ENCODE measurements around the gene DYNC2H1. TPM values are rescaled to one million over a fixed set of nuclear protein-coding genes. Genes with fewer than 3 reads are reported as not detected.

DYNC2H1 gene
- total RNA-seq, 6 experiments from 2014 or later = 10.9 to 14.0 (median 12.3) TPM

DNA sequence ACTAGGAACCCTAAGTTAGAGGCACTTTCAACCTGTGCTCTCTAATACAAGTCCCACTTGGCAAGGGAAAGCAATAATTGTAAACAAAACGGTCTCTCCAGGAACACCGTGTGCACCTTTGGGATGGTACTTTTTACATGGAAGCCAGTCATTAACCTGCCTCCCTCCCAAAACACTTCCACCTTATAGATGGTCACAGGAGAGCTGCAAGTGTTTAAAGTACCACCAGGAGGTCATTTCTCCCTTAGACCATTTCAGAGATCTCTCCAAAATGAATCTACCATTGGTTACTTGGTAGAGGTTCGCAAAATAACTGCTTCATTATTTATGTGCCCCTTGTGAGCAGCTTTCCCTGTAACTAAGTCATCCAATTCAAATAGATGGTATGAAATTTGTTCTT is 375.3 kb downstream of the DYNC2H1 start:
- peaks cover 3% of the 10 kb centered on the region; the same call in 1 of the 2 replicates for H3K27me3 Mint-ChIP-seq (ENCODE audit: insufficient read depth)

GRCh38 chr11:103486604-103487003 is 377.4 kb downstream of the DYNC2H1 start:
- no peak overlapping the region for H3K27ac Mint-ChIP-seq
- H3K9me3 Mint-ChIP-seq = peaks cover 9% of the 10 kb centered on the region
- peaks cover 38% of the 10 kb centered on the region for H3K4me1 Mint-ChIP-seq (ENCODE audit: low read depth)
- H3K4me3 Mint-ChIP-seq = no peak overlapping the region
- H3K27me3 Mint-ChIP-seq (ENCODE audit: insufficient read depth) = peaks cover 3% of the 10 kb centered on the region; the same call in 1 of the 2 replicates
- no peak for DNase-seq
- 0 out of 2 replicates have a peak, but pooled peaks cover 3% of the 10 kb centered on the region for H3K36me3 Mint-ChIP-seq (ENCODE audit: low read depth)
- TF ChIP-seq CTCF (IDR thresholded peaks at IDR 0.05) = no peak

More for the DNA sequence above, 375.3 kb downstream of the DYNC2H1 start:
- no peaks in the 10 kb centered on the region for H3K36me3 Mint-ChIP-seq (ENCODE audit: low read depth)
- no peak overlapping the region for H3K4me3 Mint-ChIP-seq
- H3K27ac Mint-ChIP-seq = no peak overlapping the region
- DNase-seq = no peak
- TF ChIP-seq CTCF (IDR thresholded peaks at IDR 0.05) = peak; percentile 45; the same call in 1 of the 2 replicates
- no peaks in the 10 kb centered on the region for H3K9me3 Mint-ChIP-seq
- peaks cover 37% of the 10 kb centered on the region for H3K4me1 Mint-ChIP-seq (ENCODE audit: low read depth)

DNA sequence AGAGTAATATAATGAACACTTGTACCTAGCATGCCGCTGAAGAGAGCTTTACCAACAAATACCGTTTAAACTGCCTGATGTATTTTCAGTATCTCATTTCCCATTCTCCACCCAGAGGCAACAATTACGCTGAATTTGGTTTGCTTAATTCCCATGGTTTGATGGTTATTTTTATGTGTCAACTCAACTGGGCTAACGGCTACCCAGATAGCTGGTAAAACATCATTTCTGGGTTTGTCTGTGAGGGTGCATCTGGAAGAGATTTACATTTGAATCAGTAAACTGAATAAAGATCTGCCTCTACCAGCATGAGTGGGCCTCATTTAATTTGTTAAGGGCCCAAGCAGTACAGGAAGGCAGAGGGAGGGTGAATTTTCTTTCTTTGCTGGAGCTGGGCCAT is 377.9 kb downstream of the DYNC2H1 start:
- DNase-seq = no peak
- Mint-ChIP-seq H3K27ac (no peak overlapping the region), H3K4me1 (ENCODE audit: low read depth) (peaks cover 42% of the 10 kb centered on the region), H3K9me3 (peaks cover 12% of the 10 kb centered on the region), H3K4me3 (no peak overlapping the region), H3K36me3 (ENCODE audit: low read depth) (0 out of 2 replicates have a peak, but pooled peaks cover 6% of the 10 kb centered on the region), H3K27me3 (ENCODE audit: insufficient read depth) (peaks cover 3% of the 10 kb centered on the region; the same call in 1 of the 2 replicates)
- TF ChIP-seq CTCF (IDR thresholded peaks at IDR 0.05) = no peak

DNA sequence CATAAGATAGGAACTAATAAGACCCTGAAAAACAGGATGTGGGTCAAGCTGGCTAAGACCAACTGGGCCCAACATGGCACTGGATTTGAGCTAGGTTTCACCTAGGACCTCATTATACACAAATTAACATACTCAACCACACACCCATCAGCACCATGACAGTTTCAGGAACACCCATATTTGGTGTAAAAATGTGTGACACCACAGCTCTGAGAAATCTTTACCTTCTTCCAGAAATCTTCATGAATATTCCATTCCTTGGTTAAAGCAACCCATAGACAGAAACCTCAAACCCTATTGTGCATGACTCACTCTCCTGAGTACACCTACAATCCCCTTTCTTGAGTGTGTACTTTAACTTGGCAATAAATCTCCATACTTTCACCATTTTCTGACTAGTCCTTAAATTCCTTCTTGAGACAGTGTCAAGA is 378.8 kb downstream of the DYNC2H1 start:
- H3K9me3 Mint-ChIP-seq = peaks cover 12% of the 10 kb centered on the region
- peaks cover 3% of the 10 kb centered on the region; the same call in 1 of the 2 replicates for H3K27me3 Mint-ChIP-seq (ENCODE audit: insufficient read depth)
- H3K4me1 Mint-ChIP-seq (ENCODE audit: low read depth) = peaks cover 40% of the 10 kb centered on the region
- H3K36me3 Mint-ChIP-seq (ENCODE audit: low read depth) = 0 out of 2 replicates have a peak, but pooled peaks cover 6% of the 10 kb centered on the region
- H3K27ac Mint-ChIP-seq = no peak overlapping the region
- TF ChIP-seq CTCF (IDR thresholded peaks at IDR 0.05) = no peak
- H3K4me3 Mint-ChIP-seq = no peak overlapping the region
- no peak for DNase-seq

DNA sequence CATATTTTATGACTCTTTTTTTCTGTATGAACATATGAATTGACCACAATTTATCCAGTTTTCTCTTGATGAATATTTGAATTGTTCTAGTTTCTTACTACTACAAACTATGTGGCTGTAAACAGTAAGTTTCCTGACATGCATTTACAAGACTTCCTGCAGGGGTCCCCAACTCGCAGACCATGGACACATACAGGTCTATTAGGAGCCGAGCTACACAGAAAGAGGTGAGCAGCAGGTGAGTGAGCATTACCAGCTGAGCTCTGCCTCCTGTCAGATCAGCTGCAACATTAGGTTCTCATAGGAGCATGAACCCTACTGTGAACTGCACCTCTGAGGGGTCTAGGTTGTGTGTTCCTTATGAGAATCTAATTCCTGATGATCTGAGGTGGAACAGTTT is 379.4 kb downstream of the DYNC2H1 start:
- no peak for TF ChIP-seq CTCF (IDR thresholded peaks at IDR 0.05)
- no peak for DNase-seq
- peaks cover 37% of the 10 kb centered on the region for H3K4me1 Mint-ChIP-seq (ENCODE audit: low read depth)
- H3K27me3 Mint-ChIP-seq (ENCODE audit: insufficient read depth) = peaks cover 3% of the 10 kb centered on the region; the same call in 1 of the 2 replicates
- 0 out of 2 replicates have a peak, but pooled peaks cover 6% of the 10 kb centered on the region for H3K36me3 Mint-ChIP-seq (ENCODE audit: low read depth)
- no peak overlapping the region for H3K4me3 Mint-ChIP-seq
- H3K27ac Mint-ChIP-seq = no peak overlapping the region
- H3K9me3 Mint-ChIP-seq = peaks cover 12% of the 10 kb centered on the region

All from HFFc6 (cell line).